NOMO-1 (cell line): Measurements from ENCODE around the gene DLG5.

ENCODE experiments used
- DNase-seq, 2 experiments: peaks; one replicate each; lab custom pipeline; 2025; ENCODE audit not compliant: unreplicated experiment in 2 of 2; lab: John Stamatoyannopoulos, UW

The DLG5 gene

DNA sequence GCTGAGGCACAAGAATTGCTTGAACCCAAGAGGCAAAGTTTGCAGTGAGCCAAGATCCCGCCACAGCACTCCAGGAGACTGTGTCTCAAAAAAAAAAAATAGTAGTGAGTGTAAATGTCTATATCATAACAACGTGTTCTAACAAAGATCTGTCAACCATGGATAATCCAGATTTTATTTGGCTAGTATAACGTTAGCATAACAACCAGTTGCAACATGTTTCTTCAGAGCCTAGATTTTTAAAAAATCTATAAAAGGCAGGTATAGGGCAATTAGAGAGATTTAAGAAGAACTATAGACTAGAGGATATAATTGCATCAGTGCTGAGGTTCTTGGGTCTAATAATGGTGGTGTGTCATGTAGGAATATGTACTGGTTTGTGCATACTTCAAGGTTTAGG lies 30.5 kb downstream of the DLG5 start:
- DNase-seq = peak in 1 of 2 experiments; percentile 6

DNA sequence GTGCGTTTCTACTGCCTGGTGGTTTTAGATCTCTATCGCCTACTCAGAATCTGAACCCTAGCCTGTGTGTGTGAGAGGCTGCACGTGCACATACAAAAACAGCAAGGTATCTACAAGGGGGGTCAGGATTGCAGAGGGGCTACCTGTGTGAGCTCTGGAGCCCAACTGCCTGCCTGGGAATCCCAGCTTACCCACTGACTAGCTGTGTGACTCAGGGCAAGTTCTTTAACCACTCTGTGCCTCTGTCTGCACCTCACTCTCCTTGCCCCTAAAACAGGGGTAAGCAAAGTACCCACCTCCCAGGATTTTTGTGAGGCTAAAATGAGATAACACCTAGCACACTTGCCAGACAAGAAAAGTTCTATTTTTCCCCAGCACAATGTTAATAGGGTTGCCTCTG lies 32.5 kb downstream of the DLG5 start:
- no peak for DNase-seq

DNA sequence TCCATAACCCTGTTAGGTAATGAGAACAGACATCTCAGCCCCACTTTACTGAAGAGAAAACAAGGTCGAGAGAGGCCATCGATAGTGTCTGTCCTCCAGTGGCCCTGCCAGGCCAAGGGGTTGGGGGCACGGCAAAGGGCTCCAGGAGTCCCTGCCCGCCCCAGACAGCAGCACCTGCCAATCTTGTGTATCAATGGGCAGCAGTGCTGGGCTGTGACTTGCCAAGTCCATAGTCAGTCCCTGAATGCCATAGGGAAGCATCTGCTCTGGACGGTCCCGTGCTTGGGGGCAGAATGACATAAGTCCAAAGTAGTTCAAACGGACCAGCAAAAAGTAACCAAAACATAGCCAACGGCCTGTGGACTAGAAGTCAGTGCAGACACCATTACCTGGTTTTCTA lies 33.2 kb downstream of the DLG5 start:
- DNase-seq = no peak

DNA sequence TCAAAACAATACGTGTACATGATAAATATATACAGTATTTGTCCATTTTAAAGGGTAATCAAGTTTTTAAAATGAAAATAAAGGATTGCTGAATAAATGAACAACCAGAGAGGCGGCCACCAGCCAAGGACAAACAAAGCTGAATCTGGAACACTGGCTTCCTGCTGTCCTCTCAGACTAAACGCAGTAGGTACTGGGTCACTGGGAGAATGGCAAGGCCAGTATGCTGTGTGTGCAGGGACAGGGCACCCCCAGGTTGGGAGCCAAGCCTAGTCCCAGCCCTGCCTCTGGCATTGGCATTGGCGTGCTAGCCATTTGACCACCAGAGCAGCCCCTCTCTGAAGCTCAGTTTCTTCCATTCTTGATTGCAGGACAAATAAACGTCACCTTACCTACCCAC lies 33.8 kb downstream of the DLG5 start:
- DNase-seq = no peak

DNA sequence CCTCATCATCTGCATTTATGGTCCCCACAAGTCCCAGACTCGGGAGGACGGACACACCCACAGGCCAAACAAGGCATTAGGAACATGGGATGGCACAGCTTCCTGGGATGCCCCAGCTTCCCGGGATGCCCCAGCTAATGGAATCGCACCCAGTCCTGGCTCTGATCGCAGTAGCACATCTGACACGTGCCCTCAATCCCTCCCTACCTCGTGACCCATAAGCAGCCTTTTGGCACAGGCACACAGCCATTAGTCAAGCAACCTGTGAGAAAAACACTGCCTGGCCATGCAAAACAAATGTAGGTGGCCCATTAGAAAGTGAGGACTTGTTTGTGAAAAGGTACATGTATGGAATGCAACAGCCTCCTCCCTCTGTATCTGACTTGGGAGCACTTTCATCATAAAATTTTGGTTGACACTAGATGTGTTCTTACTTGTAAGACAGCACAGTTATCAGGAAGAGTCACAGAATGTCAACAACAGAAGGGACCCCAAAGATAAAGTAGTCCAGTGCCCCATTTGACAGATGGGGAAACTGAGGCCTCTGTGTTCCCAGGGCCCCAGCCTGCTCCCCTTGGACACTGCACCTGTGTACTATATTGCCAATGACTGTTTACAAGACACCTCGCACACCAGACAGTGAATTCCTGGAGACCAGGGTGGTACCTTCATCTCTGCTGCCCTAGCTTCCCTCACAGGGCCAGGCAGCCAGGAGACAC lies 34.4 kb downstream of the DLG5 start:
- DNase-seq = no peak

DNA sequence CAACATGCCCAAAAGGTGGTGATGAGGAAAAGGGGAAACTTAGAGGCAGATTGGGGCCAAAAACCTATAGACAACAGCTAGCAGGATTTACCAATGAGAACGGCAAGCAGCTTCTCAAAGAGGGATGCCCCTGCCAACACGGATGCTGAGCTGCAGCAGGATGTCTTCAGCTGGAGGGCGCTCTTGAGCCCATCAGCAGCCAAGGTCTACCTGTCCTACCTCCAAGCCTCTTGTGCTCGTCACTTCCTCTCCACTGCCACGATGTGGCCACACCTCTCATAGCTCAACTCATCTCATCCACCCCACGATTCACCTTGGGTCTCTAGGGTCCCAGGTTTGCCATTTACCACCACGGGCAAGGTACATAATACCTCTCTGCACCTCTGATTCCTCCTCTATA lies 36.5 kb downstream of the DLG5 start:
- no peak for DNase-seq

DNA sequence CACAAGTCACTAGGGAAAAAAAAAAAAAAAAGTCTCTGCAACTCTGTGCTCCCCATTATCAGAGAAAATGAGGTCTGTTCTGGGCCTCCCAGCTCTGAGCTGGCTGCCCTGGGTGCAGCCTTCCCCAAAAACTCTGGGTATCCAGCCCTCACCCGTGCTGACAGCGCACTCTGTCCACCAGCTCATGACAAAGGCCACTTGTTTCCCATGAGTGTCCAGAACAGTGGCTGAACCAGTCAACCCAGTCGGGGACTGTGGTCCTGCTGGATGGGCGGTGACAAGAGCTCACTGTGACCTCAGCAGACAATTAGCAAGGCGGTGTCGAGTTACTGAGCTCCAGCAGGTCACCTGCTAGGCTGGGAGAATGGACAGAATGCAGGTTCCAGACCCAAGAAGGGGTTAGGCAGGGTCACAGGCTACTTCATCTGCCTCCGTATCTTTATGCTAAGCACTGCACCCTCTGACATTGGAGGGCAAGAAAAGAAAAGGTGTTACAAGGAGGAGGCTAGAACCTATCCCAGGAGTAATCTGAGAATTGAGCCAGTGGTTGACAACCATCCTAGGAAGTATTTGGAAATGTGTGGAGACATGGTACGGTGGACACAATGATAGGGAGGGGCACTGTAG lies 37.2 kb downstream of the DLG5 start:
- no peak for DNase-seq

DNA sequence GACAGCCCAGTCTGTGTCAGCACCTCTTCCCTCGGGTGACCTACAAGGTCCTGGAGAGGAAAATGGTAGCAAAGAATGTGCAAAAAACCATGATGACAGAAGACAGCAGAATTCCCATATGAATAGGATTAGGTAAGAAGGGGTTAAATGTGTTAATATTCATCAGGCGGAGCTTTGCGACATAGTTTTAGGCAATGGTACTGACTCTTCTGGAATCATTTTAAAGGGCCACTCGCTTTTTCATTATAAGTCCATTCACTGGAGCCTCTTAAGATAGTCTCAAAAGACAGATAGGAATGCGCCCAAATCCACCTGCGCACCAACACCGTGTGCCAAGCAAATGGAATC lies 38.2 kb downstream of the DLG5 start:
- DNase-seq = no peak

DNA sequence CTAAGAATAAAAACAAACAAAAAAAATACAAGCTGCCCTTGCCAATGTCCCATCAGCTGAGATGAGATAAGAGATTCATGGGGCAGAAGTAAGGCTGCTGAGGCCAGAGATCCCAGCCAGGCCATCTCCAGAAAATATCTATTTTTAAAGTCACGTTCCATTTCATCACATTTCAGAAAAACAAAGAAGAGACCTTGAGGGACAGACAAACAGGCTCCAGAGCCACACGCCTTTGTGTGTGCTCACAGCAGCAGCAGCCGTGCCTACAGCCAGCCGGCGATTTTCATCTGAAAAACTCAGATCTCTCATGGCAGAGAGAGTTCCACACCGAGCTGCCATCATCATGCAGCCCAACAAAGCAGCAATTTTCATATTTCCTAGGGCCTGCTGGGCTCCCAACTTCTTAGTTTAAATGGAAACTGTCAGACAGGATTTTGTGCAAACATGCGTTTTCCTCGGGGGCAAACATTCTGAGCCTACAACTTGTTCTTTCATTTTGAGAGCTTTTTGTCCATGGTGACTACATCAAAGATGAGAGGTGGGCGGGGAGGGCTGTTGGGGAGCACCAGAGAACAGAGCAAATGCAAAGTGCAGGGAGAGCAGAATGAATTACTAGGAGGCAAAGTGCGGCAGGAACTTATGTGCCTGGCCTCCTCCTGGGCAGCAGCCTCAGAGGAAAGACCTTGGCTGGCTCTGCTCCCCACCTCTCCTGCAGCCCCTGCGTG lies 38.8 kb downstream of the DLG5 start:
- no peak for DNase-seq

DNA sequence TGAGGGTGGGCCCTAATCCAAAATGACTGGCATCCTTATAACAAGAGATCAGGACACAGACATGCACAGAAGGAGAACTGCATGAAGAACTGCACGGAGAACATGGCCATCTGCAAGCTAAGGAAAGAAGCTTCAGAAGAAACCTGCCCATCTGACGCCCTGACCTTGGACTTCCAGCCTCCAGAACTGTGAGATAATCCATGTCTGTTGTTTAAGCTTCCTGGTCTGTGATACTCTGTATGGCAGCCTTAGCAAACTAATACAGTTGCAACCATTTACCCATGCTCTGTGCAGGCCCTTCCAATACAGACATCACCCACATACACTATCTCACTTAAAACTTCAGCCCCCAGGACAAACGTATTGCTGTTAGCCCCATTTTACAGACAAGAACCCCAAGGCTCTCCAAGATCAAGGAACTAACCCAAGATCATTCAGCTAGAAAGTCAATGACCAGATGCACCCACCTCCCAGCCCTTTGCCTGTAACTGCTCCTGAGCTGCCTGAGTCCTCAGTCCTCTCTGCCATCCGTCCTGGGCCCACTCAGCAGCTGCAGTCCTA lies 39.7 kb downstream of the DLG5 start:
- DNase-seq = no peak

DNA sequence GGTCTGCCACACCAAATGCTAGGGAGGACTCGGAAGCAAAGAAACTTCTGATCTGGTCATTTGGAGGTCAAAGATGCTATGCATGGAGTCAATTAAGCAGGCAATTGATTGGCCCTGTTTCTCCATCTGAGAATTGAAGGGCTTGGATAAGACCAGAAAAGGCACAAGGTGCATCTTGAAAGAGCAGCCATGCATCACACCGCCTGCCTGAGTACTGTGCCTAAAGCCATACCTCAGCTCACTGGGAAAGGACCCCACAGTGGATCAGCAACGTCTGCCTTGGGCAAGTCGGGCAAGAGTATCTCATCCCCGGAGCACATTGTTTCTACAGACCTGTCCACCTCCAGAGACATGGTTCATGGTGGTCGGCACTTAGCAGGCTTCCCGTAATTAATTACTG lies 42.4 kb downstream of the DLG5 start:
- DNase-seq = no peak

DNA sequence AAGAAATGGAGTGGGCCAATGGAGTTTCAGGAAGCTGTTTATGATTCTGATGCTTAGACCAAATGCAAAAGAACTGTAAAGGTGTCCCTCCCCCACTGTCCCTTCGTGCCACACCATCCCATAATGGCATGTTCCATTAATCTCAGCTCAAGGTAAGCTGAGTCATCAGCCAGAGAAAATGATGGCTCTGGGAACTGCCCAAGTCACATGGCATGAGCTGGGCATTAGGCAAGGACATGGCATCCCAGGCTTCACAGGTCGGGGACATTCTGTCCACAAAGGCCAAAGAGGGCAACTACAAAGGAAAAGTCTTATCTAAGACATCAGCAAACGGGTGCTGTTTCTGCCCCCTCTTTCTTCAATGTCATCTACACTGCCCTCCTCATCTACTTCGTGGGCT lies 44.9 kb downstream of the DLG5 start:
- no peak for DNase-seq

DNA sequence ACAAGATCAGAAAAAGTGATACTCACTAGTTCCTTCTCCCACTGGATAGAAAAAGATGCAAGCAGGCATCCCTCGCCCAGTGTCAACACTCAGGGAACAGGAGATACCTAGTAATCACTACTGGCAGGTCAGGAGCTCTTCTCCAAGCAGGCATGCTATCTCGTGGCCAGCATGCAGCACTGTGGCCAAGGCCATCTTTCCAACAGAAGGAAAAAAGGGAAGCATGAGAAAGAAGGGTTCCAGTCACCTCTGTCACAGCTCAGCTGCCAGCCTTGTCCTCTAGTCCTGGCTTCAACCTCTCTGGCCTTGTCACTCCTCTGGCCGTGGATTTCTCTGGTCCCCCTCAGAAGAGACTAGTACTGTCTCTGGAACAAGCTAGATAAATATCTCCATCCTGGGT lies 45.3 kb downstream of the DLG5 start:
- DNase-seq = no peak

DNA sequence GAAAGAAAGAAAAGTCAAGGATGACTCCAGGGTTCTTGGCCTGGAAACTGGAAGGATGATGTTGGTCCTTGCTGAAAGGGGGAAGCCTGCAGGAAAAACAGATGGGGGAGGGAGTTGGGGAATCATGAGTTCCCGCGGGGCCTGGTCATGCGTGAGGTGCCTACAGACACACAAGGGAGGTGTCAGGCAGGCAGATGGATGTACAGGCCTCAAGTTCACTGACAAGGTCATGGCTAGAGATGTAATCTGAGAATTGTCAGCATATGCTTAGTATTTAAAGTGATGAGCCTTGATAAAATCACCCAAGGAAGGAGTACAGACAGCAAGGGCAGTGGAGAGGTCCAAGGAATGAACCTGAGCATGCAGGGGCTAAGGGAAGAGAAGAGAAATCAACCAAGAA lies 46.8 kb downstream of the DLG5 start:
- no peak for DNase-seq

DNA sequence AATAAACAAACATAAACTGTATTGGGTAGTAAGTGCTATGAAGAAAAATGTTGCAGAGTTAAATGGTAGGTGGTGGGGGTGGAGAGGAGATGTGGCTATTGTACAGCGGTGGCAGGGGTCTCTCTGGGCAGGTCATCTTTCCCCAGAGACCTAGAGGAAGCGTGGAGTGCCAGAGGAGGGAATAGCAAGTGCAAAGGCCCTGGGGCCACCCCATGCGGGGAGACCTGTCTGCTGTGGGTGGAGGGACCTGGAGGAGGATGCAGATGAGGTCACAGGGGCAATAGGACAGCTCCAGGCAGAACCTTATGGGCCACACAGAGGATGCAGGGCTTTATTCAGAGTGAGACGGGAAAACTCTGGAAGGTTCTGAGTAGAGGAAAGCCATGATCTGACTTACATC lies 47.5 kb downstream of the DLG5 start:
- DNase-seq = no peak

DNA sequence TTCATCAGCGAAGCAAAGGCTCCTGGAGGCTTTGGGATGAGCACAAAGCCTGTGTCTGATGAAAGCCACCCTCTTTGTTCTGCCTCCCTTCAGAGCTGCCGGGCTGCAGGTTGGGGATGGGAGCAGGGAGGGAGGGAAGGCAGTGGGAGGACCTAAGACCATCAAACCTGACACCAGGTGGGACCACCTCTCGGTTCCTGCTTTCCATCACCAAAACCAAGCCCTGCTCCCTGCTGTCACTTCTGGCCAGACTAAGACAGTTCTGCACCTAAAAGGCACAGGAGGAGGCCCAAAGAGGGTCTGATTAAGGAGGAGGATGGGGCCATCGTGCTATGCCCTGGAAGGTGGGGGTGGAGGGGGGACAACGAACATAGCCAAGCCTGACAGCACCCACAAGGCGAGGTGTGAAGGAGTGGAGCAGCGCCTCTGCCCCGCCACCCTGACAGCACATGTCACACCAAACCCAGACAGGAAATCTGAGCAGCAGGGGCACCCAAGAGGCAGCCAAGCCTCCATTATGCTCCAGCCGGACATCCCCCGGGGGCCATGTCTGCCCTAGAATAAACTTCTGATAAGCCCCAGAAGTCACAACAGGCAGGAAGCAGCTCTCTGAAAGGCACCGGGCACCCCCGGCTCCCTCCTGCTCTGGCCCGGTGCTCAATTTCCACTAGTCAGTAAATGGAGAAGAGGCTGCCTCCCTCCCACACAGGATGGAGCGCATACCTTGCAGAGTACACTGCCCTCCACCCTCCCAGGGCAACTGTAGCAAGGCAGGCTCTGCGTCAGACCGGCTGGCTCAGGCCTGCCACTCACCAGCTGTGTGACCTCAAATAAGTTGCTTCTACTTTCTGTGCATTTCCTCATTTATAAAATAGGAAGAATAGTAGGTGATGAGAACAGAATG lies 48.9 kb downstream of the DLG5 start:
- peak; percentile 55 to 65 for DNase-seq

DNA sequence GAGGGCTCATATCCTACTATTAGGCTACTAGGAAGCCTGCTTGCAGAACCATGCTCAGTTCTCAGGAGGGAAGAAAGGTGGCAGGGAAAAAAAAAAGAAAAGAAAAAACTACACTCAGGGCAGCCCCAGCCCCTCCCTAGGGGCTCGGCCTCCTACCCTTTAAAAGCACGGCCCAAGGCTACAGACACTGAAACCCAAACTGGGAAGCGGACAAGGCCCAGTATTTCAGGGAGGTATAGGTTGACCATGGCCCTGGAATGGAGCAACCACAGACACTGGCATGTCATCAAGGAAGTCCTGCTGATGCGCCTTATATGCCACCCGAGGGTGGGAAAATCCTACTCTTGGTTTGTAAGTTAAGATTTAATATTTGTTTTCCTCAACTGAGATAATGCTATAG lies 50.8 kb downstream of the DLG5 start:
- no peak for DNase-seq

DNA sequence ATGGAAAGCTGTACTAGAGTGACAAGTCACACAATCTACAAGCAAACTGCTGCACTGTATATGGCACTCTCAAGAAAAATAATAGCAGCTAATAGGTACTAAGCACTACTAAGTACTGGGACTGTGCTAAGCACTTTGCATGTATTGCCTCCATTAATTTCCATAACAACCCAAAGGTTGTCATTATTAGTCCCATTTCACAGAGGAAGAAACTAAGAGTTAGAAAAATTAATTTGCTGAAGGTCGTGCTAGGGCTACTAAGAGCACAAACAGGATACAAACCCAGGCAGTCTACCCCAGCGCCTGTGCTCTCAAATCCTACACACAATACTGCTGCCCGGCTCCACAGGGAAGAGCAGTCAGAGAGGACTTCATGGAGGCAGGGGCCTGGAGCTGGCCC lies 51.7 kb downstream of the DLG5 start:
- no peak for DNase-seq

DNA sequence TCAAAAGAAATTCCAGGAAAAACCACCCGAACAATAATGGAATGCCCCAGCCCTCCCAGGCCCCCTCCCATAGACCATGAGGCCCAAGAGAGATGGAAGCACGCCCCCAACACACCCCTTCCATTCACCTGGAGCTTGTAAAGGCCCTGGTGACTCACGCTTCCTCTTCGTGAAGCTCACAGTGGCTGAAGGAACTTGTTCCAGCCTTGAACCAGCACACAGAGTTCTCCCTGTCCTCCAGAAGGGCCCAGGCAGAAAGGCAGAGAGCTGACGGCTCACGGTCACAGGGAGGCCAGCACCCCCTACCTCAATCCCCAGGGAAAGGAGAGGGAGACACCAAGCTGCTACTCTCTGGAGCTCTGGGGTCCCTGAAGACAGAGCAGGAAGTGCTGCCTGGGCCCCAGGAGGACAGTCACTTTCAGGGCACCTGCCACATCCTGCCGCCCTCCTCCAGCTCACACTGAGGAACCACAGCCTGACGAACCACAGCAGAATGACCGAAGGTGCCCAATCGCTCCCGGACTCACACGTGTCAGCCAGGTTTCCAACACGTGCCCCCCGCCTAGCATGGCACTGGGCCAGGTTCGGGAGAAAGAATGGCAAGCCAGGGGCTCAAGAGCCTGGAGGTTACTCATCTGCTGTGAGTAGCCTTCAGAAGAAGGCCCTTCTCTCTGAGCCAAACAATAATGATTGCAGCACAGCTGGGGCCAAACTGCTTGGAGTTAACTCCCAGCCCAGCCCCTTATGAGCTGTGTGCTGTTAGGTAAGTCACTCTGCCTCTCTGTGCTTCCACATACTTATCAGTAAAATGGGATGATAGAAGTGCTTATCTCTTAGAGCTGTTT lies 52.8 kb downstream of the DLG5 start:
- peak; percentile 21 to 65 for DNase-seq

DNA sequence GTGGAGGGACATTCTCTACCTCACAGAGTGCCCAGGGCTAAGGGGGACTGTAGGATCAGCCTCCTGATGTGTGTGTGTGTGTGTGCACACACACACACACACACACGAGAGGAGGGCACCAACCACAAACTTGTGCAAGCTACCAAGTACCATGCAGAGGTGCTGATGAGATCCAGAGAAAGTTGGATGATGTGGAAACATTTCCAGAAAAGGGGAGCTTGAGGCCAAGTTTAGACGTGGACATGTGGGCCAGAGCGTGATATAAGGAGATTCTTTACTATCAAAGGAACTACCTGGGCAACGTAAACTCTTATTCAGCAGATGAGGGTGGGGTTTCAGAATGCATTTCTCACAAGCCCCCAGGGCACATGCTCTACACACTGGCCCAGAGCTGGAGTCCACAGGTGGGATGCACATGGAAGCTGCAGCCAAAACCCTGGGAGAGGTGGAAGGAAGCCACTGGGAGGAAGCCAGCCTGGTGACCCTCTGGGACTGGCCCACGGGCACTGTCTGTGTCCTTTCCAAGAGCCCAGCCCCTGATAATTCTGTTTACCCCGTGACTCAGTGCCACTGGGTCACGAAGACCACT lies 53.5 kb downstream of the DLG5 start:
- DNase-seq = no peak
